ENCODE measurements around the gene KDF1. TPM values are rescaled to one million over a fixed set of nuclear protein-coding genes. Genes with fewer than 3 reads are reported as not detected.

The KDF1 gene
- total RNA-seq, 3 donors from 2014 or later (not counting 1 experiment from before 2014, with no cell fraction given), result 0.20 to 0.52 TPM; not detected in 1

DNA sequence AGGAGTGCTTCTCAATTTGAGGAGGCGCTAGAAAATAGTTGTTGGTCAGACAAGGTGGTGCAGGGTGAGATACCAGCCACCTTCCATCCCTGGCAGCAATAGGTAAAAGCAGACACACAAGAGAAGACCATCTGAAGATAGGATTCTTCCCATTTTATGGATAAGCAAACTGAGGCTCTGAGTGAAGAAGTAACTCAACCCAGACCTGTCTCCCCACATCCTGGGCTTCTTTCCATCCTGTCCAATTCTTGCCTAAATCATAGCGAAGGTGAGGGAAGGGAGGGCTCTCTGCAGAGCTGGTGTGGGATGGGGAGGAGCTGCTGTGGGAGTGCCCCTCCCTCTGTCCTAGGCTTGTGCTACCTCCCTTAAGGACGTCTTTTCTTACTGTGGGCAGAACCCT, 11.3 kb upstream of the KDF1 start:
- peaks cover 0 to 11% of the 10 kb centered on the region in 2 donors for H3K27me3 Mint-ChIP-seq (ENCODE audit: low read depth in 2 of 2)
- Histone ChIP-seq H3K9me3 (ENCODE audit: control insufficient read depth, insufficient read depth, low read length) (no peaks in the 10 kb centered on the region), H3K4me1 (ENCODE audit: control insufficient read depth, insufficient read depth, low read length) (no peaks in the 10 kb centered on the region), H3K27ac (ENCODE audit: low read length) (no peak overlapping the region), H3K27me3 (ENCODE audit: control insufficient read depth, insufficient read depth, low read length) (no peaks in the 10 kb centered on the region), H3K36me3 (ENCODE audit: control insufficient read depth, insufficient read depth, low read length) (no peaks in the 10 kb centered on the region), H3K4me3 (ENCODE audit: low read length) (no peak overlapping the region)
- H3K4me3 Mint-ChIP-seq, result no peak overlapping the region
- ATAC-seq (no peak), DNase-seq (no peak)
- peaks cover 0 to 9% of the 10 kb centered on the region in 2 donors for H3K4me1 Mint-ChIP-seq
- no peak overlapping the region for H3K27ac Mint-ChIP-seq
- 66% methylated on average over 2 of the region's 3 CpGs for WGBS (ENCODE audit: insufficient coverage)
- no peaks in the 10 kb centered on the region for H3K36me3 Mint-ChIP-seq
- TF ChIP-seq CTCF (IDR thresholded peaks at IDR 0.05), result no peak
- no peaks in the 10 kb centered on the region for H3K9me3 Mint-ChIP-seq
- intact Hi-C loops (cut with micrococcal nuclease), result no loop called here

DNA sequence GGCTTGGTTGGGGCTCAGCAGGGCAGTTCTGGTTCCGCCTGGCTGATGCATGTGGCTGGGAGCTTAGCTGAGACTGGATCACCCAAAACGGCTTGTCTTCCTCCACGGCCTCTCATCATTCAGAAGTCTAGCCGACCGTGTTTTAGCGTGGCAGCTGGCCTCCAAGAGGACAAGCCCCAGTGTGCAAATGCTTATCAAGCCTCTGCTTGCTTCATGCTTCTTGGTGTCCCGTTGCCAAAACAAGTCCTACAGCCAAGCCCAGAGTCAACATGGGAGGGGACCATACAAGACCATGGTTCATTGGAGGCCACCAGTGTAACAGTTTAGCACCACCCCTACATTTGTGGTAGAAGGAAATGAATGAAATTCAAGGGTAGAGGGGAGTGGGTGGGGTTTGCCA, 10.5 kb upstream of the KDF1 start:
- peaks cover 0 to 16% of the 10 kb centered on the region in 2 donors for H3K27me3 Mint-ChIP-seq (ENCODE audit: low read depth in 2 of 2)
- H3K4me3 Mint-ChIP-seq, result no peak overlapping the region
- Histone ChIP-seq H3K9me3 (ENCODE audit: control insufficient read depth, insufficient read depth, low read length) (no peaks in the 10 kb centered on the region), H3K4me3 (ENCODE audit: low read length) (no peak overlapping the region), H3K27me3 (ENCODE audit: control insufficient read depth, insufficient read depth, low read length) (no peaks in the 10 kb centered on the region), H3K4me1 (ENCODE audit: control insufficient read depth, insufficient read depth, low read length) (no peaks in the 10 kb centered on the region), H3K36me3 (ENCODE audit: control insufficient read depth, insufficient read depth, low read length) (no peaks in the 10 kb centered on the region), H3K27ac (ENCODE audit: low read length) (no peak overlapping the region)
- WGBS (ENCODE audit: insufficient coverage), result 89% methylated on average over 7 of the region's 7 CpGs
- H3K9me3 Mint-ChIP-seq, result no peaks in the 10 kb centered on the region
- intact Hi-C loops (cut with micrococcal nuclease), result no loop called here
- no peak overlapping the region for H3K27ac Mint-ChIP-seq
- no peak for TF ChIP-seq CTCF (IDR thresholded peaks at IDR 0.05)
- peaks cover 0 to 9% of the 10 kb centered on the region in 2 donors for H3K4me1 Mint-ChIP-seq
- DNase-seq, result no peak
- no peak for ATAC-seq
- no peaks in the 10 kb centered on the region for H3K36me3 Mint-ChIP-seq

DNA sequence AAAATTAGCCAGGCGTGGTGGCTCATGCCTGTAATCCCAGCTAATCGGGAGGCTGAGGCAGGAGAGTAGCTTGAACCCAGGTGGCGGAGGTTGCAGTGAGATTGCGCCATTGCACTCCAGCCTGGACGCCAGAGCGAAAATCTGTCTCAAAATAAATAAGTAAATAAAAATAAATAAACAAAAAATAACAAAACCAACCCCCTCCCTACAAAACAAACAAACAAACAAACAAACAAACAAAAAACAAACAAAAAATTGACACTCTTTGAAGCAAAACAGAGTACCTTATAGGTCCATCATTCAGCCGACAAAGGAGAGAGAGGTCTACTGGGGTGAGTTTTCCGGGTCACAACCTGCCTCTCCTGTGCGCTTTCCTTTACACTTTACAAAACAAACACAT, 5.4 kb upstream of the KDF1 start:
- no peak for TF ChIP-seq CTCF (IDR thresholded peaks at IDR 0.05)
- H3K27ac ChIP-seq (ENCODE audit: low read length), result no peak overlapping the region
- Mint-ChIP-seq H3K27ac (no peak overlapping the region), H3K36me3 (no peaks in the 10 kb centered on the region), H3K27me3 (ENCODE audit: low read depth in 2 of 2) (peaks cover 24 to 45% of the 10 kb centered on the region in 2 donors), H3K9me3 (no peaks in the 10 kb centered on the region), H3K4me1 (peaks cover 3% of the 10 kb centered on the region in 2 donors), H3K4me3 (no peak overlapping the region)
- H3K9me3 ChIP-seq (ENCODE audit: control insufficient read depth, insufficient read depth, low read length), result no peaks in the 10 kb centered on the region
- intact Hi-C loops (cut with micrococcal nuclease), result no loop called here
- H3K27me3 ChIP-seq (ENCODE audit: control insufficient read depth, insufficient read depth, low read length), result peaks cover 3% of the 10 kb centered on the region
- ATAC-seq, result no peak
- no peak for DNase-seq
- no peaks in the 10 kb centered on the region for H3K36me3 ChIP-seq (ENCODE audit: control insufficient read depth, insufficient read depth, low read length)
- WGBS (ENCODE audit: insufficient coverage), result 95% methylated on average over 7 of the region's 9 CpGs
- no peaks in the 10 kb centered on the region for H3K4me1 ChIP-seq (ENCODE audit: control insufficient read depth, insufficient read depth, low read length)
- H3K4me3 ChIP-seq (ENCODE audit: low read length), result no peak overlapping the region

DNA sequence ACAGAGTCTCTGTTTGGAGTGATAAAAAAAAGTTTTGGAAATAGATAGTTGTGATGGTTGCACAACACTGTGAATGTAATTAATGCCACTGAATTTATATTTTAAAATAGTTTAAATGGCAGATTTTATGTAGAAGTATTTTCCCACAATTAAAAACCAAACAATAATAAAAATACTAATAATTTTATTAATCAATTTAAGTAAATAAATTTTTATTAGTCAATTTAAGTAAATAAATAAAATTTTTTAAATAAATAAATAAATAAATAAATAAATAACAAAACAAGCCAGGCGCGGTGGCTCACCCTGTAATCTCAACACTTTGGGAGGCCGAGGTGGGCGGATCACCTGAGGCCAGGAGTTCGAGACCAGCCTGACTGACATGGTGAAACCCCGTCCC, 4.9 kb upstream of the KDF1 start:
- no peak for ATAC-seq
- no peak for TF ChIP-seq CTCF (IDR thresholded peaks at IDR 0.05)
- Mint-ChIP-seq H3K4me1 (peaks cover 6% of the 10 kb centered on the region in 2 donors), H3K27ac (no peak overlapping the region), H3K36me3 (no peaks in the 10 kb centered on the region), H3K4me3 (no peak overlapping the region), H3K27me3 (ENCODE audit: low read depth in 2 of 2) (peaks cover 27 to 45% of the 10 kb centered on the region in 2 donors), H3K9me3 (no peaks in the 10 kb centered on the region)
- H3K4me1 ChIP-seq (ENCODE audit: control insufficient read depth, insufficient read depth, low read length), result peaks cover 3% of the 10 kb centered on the region
- H3K9me3 ChIP-seq (ENCODE audit: control insufficient read depth, insufficient read depth, low read length), result no peaks in the 10 kb centered on the region
- DNase-seq, result no peak
- no peaks in the 10 kb centered on the region for H3K36me3 ChIP-seq (ENCODE audit: control insufficient read depth, insufficient read depth, low read length)
- H3K4me3 ChIP-seq (ENCODE audit: low read length), result no peak overlapping the region
- intact Hi-C loops (cut with micrococcal nuclease), result no loop called here
- no peak overlapping the region for H3K27ac ChIP-seq (ENCODE audit: low read length)
- H3K27me3 ChIP-seq (ENCODE audit: control insufficient read depth, insufficient read depth, low read length), result peaks cover 7% of the 10 kb centered on the region
- 94% methylated on average over 6 of the region's 6 CpGs for WGBS (ENCODE audit: insufficient coverage)

Measured in natural killer cell (primary cell).